T-helper 2 cell treated with Interferon-gamma antibody and Interleukin-4, amounts not matched to agents 5 μg/mL and 100 μg/mL, for 36 hours (primary cell): ENCODE measurements around the gene IL15.
A peak's percentile ranks its signal among the peaks of the same experiment; 100 is the strongest.

Source experiments
- DNase-seq: peaks from one replicate; pipeline ENCODE4 v3.0.0; 2021; ENCODE audit warnings: low spot score
- H3K27ac Mint-ChIP-seq: one replicate; pipeline ENCODE4 v1.8.0; 2021; ENCODE audit warnings: mild to moderate bottlenecking, mixed read lengths
- H3K27me3 Mint-ChIP-seq: one replicate; pipeline ENCODE4 v1.8.0; 2021; ENCODE audit warnings: low read depth, mixed read lengths
- H3K36me3 Mint-ChIP-seq: one replicate; pipeline ENCODE4 v1.8.0; 2021; ENCODE audit warnings: low read depth, mixed read lengths
- H3K4me1 Mint-ChIP-seq: one replicate; pipeline ENCODE4 v1.8.0; 2021; ENCODE audit warnings: low read depth, mixed read lengths
- H3K4me3 Mint-ChIP-seq: one replicate; pipeline ENCODE4 v1.8.0; 2022; ENCODE audit warnings: mild to moderate bottlenecking, moderate library complexity, mixed read lengths
- H3K9me3 Mint-ChIP-seq: one replicate; pipeline ENCODE4 v1.8.0; 2021; ENCODE audit warnings: mixed read lengths

Gene IL15

DNA sequence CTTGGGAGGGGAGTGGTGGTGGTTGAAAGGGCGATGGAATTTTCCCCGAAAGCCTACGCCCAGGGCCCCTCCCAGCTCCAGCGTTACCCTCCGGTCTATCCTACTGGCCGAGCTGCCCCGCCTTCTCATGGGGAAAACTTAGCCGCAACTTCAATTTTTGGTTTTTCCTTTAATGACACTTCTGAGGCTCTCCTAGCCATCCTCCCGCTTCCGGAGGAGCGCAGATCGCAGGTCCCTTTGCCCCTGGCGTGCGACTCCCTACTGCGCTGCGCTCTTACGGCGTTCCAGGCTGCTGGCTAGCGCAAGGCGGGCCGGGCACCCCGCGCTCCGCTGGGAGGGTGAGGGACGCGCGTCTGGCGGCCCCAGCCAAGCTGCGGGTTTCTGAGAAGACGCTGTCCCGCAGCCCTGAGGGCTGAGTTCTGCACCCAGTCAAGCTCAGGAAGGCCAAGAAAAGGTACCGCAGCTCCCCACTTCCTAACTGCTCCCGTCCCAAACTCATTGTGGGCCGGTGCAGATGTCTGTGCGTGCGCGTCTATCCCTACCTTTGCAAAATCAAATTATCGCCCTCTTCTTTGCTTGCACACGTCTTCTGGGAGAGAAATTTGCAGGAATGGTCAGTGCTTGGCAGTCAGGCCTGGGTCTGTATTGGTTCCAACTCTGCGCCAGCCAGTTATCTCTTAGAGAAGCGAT is 533 bp downstream of the IL15 start:
- H3K27me3 Mint-ChIP-seq, result peaks cover 46% of the 10 kb centered on the region

GRCh38 chr4:141637565-141637964 is 1.2 kb downstream of the IL15 start:
- H3K36me3 Mint-ChIP-seq, result no peaks in the 10 kb centered on the region
- H3K4me3 Mint-ChIP-seq, result peak overlapping the region; percentile 96
- H3K4me1 Mint-ChIP-seq, result peaks cover 5% of the 10 kb centered on the region
- no peaks in the 10 kb centered on the region for H3K9me3 Mint-ChIP-seq
- H3K27me3 Mint-ChIP-seq, result peaks cover 46% of the 10 kb centered on the region
- DNase-seq, result no peak
- no peak overlapping the region for H3K27ac Mint-ChIP-seq

More for the DNA sequence above, 533 bp downstream of the IL15 start:
- no peaks in the 10 kb centered on the region for H3K36me3 Mint-ChIP-seq
- H3K4me1 Mint-ChIP-seq, result peaks cover 5% of the 10 kb centered on the region
- H3K27ac Mint-ChIP-seq, result peak overlapping the region; percentile 64
- DNase-seq, result peak; percentile 8
- H3K4me3 Mint-ChIP-seq, result peak overlapping the region; percentile 96
- no peaks in the 10 kb centered on the region for H3K9me3 Mint-ChIP-seq

DNA sequence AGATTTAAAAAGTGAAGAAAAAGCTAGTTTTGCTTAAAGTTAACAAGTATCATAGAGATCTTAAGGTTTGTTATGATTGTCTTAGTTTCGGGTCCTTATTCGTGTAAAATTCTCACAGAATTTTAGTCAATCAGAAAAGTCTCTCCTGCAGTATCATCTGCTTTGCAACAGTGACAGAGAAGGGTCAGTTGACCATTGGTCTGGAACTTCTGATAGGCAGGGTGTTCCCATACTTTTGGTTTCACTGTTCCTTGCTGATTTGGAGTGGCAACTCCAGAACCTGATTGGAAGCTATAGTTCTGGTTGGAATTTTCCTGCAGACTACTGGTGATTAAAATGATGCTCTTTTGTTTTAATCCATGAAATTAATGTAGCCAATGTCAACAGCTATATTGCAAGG is 1.8 kb downstream of the IL15 start:
- H3K27me3 Mint-ChIP-seq, result peaks cover 46% of the 10 kb centered on the region
- H3K36me3 Mint-ChIP-seq, result no peaks in the 10 kb centered on the region
- H3K4me1 Mint-ChIP-seq, result peaks cover 6% of the 10 kb centered on the region
- DNase-seq, result no peak
- no peak overlapping the region for H3K4me3 Mint-ChIP-seq
- no peaks in the 10 kb centered on the region for H3K9me3 Mint-ChIP-seq
- H3K27ac Mint-ChIP-seq, result no peak overlapping the region

DNA sequence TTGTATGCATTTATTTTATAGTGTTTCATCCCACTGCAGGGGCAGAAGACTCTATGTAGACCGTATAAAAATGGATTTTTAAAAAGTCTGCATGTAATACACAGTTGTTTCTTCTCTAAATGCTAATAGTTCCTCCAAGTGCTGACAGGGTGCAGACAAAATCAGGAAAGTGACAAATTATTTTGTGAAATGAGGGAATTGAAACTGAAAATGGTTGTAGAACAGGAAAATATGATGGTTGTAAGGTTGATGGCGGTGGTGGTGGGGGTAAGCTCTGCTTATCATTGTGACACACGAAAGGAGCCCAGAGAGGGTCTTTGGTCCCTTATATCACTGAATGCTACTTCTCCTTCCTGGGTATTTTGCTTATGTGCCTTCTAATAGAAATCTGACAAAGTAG is 4.3 kb downstream of the IL15 start:
- H3K4me1 Mint-ChIP-seq, result peaks cover 7% of the 10 kb centered on the region
- no peak overlapping the region for H3K4me3 Mint-ChIP-seq
- H3K27me3 Mint-ChIP-seq, result peaks cover 31% of the 10 kb centered on the region
- no peaks in the 10 kb centered on the region for H3K36me3 Mint-ChIP-seq
- no peak for DNase-seq
- no peak overlapping the region for H3K27ac Mint-ChIP-seq
- no peaks in the 10 kb centered on the region for H3K9me3 Mint-ChIP-seq

GRCh38 chr4:141642063-141642462 is 5.7 kb downstream of the IL15 start:
- Mint-ChIP-seq H3K4me1 (peaks cover 7% of the 10 kb centered on the region), H3K9me3 (no peaks in the 10 kb centered on the region), H3K27ac (no peak overlapping the region), H3K4me3 (no peak overlapping the region), H3K27me3 (peaks cover 25% of the 10 kb centered on the region), H3K36me3 (no peaks in the 10 kb centered on the region)
- DNase-seq, result no peak

GRCh38 chr4:141642711-141643110 is 6.3 kb downstream of the IL15 start:
- Mint-ChIP-seq H3K27ac (no peak overlapping the region), H3K4me3 (no peak overlapping the region), H3K27me3 (peaks cover 22% of the 10 kb centered on the region), H3K9me3 (no peaks in the 10 kb centered on the region), H3K4me1 (peaks cover 5% of the 10 kb centered on the region), H3K36me3 (no peaks in the 10 kb centered on the region)
- no peak for DNase-seq

GRCh38 chr4:141643557-141643956 is 7.2 kb downstream of the IL15 start:
- H3K4me3 Mint-ChIP-seq, result no peak overlapping the region
- H3K27me3 Mint-ChIP-seq, result peaks cover 13% of the 10 kb centered on the region
- H3K36me3 Mint-ChIP-seq, result no peaks in the 10 kb centered on the region
- peaks cover 1% of the 10 kb centered on the region for H3K4me1 Mint-ChIP-seq
- no peak for DNase-seq
- no peaks in the 10 kb centered on the region for H3K9me3 Mint-ChIP-seq
- no peak overlapping the region for H3K27ac Mint-ChIP-seq

DNA sequence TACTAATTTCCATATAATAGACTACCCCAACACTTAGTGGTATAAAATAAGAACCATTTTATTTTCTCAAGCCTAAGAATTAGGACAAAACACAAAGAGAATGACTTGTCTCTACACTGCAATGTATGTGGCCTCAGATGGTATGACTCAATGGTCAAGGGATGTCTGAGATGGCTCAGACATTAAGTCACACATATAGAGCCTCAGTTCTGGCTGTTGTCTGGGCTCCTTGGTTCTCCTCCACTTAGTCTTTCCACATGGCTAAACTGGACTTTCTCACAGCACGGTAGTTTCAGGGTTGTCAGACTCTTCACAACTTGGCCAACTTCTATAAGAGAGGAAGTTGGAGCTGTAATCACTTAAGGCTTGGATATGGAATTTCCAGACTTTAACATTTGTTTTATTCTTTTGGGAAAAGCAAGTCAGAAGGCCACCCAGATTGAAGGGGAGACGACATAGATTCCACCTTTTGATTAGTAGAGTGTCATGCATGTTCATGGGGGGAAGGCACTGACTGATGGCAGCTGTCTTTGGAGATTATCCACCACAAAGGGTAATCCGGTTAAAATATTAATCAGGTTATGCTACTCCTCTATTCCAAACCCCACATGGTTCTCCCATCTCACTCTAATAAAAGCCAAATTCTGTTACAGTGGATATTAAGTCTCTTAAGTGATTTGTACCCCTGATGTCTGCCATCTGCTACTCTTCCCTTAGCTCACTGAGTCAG is 9.4 kb downstream of the IL15 start:
- Mint-ChIP-seq H3K9me3 (no peaks in the 10 kb centered on the region), H3K27me3 (no peaks in the 10 kb centered on the region), H3K36me3 (no peaks in the 10 kb centered on the region), H3K4me3 (no peak overlapping the region), H3K4me1 (peaks cover 1% of the 10 kb centered on the region), H3K27ac (no peak overlapping the region)
- no peak for DNase-seq

GRCh38 chr4:141646969-141647368 is 10.6 kb downstream of the IL15 start:
- Mint-ChIP-seq H3K9me3 (no peaks in the 10 kb centered on the region), H3K27ac (no peak overlapping the region), H3K4me1 (peaks cover 1% of the 10 kb centered on the region), H3K4me3 (no peak overlapping the region), H3K36me3 (no peaks in the 10 kb centered on the region), H3K27me3 (no peaks in the 10 kb centered on the region)
- DNase-seq, result no peak

GRCh38 chr4:141647966-141648365 is 11.6 kb downstream of the IL15 start:
- Mint-ChIP-seq H3K4me1 (peaks cover 1% of the 10 kb centered on the region), H3K4me3 (no peak overlapping the region), H3K36me3 (no peaks in the 10 kb centered on the region), H3K27me3 (no peaks in the 10 kb centered on the region), H3K27ac (no peak overlapping the region), H3K9me3 (no peaks in the 10 kb centered on the region)
- DNase-seq, result no peak

GRCh38 chr4:141652161-141652778 is 15.9 kb downstream of the IL15 start:
- H3K4me3 Mint-ChIP-seq, result no peak overlapping the region
- no peak for DNase-seq
- no peaks in the 10 kb centered on the region for H3K9me3 Mint-ChIP-seq
- no peaks in the 10 kb centered on the region for H3K36me3 Mint-ChIP-seq
- no peaks in the 10 kb centered on the region for H3K4me1 Mint-ChIP-seq
- H3K27me3 Mint-ChIP-seq, result no peaks in the 10 kb centered on the region
- no peak overlapping the region for H3K27ac Mint-ChIP-seq

- H3K9me3 Mint-ChIP-seq, result no peaks in the 10 kb centered on the region
- no peaks in the 10 kb centered on the region for H3K36me3 Mint-ChIP-seq
- no peaks in the 10 kb centered on the region for H3K4me1 Mint-ChIP-seq
- H3K4me3 Mint-ChIP-seq, result no peak overlapping the region
- H3K27ac Mint-ChIP-seq, result no peak overlapping the region
- no peak for DNase-seq
- H3K27me3 Mint-ChIP-seq, result no peaks in the 10 kb centered on the region
Measured at GRCh38 chr4:141654098-141654497, 17.7 kb downstream of the IL15 start.

- Mint-ChIP-seq H3K9me3 (no peaks in the 10 kb centered on the region), H3K27ac (no peak overlapping the region), H3K4me3 (no peak overlapping the region), H3K27me3 (no peaks in the 10 kb centered on the region), H3K36me3 (no peaks in the 10 kb centered on the region), H3K4me1 (no peaks in the 10 kb centered on the region)
- DNase-seq, result no peak
Measured at GRCh38 chr4:141656031-141656430, 19.6 kb downstream of the IL15 start.

DNA sequence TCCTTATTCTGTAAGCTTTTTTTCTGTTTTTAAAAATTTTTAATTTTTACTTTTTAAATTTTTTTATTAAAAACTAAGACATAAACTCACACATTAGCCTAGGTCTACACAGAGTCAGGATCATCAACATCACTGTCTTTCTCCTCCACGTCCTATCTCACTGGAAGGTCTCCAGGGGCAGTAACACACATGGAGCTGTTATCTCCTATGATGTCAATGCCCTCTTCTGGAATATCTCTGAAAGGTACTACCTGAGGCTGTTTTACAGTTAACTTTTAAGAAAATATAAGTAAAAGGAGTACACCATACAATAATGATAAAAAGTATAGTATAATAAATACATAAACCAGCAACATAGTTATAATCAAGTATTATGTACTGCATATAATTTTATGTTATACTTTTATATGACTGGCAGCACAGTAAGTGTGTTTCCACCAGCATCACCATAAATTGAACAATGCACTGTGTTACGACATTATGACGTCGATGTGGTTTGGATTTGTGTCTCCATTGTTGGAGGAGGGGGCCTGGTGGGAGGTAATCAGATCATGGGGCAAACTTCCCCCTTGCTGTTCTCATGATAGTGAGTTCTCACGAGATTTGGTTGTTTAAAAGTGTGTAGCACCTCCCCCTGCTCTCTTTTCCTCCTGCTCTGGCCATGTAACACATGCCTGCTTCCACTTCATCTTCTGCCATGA is 21.3 kb downstream of the IL15 start:
- Mint-ChIP-seq H3K9me3 (no peaks in the 10 kb centered on the region), H3K27ac (no peak overlapping the region), H3K36me3 (no peaks in the 10 kb centered on the region), H3K4me3 (no peak overlapping the region), H3K27me3 (no peaks in the 10 kb centered on the region), H3K4me1 (no peaks in the 10 kb centered on the region)
- no peak for DNase-seq
